ENCODE results near the gene TUSC2. TPM values are rescaled to one million over a fixed set of nuclear protein-coding genes. Genes with fewer than 3 reads are reported as not detected.

The TUSC2 gene
- total RNA-seq, 1 experiment from 2014 or later = 38.3 TPM

- CTCF ChIA-PET = interaction anchor here (0.8 kb wide), 1 partner anchor 20 kb away, joined by 3 read pairs; no protein-coding TSS in a partner anchor
- Histone ChIP-seq H3K27me3 (replicated peaks; ENCODE audit: control insufficient read depth, insufficient read depth, low read length) (no peaks in the 10 kb centered on the region), H3K4me3 (ENCODE audit: low read depth, low read length) (no peak overlapping the region), H3K4me1 (peaks cover 25% of the 10 kb centered on the region), H3K36me3 (ENCODE audit: control insufficient read depth, insufficient read depth, low read length) (peaks cover 1% of the 10 kb centered on the region; the same call in 1 of the 2 replicates), H3K9me3 (no peaks in the 10 kb centered on the region)
- intact Hi-C loops (cut with micrococcal nuclease; ENCODE audit: unreplicated experiment) = no loop called here
- Mint-ChIP-seq H3K4me1 (ENCODE audit: low read depth, unreplicated experiment) (peaks cover 4% of the 10 kb centered on the region), H3K4me3 (ENCODE audit: unreplicated experiment) (peak overlapping the region; percentile 92), H3K27me3 (ENCODE audit: insufficient read depth, unreplicated experiment) (no peaks in the 10 kb centered on the region), H3K9me3 (ENCODE audit: unreplicated experiment) (no peaks in the 10 kb centered on the region), H3K27ac (ENCODE audit: unreplicated experiment) (no peak overlapping the region), H3K36me3 (ENCODE audit: insufficient read depth, unreplicated experiment) (peaks cover 31% of the 10 kb centered on the region)
- DNase-seq = no peak
- TF ChIP-seq CTCF (IDR thresholded peaks at IDR 0.05; ENCODE audit: insufficient read depth in 1 of 2, low read depth in 1 of 2, low read length in 1 of 2, severe bottlenecking in 1 of 2, unreplicated experiment in 1 of 2) = no peak
- POLR2A ChIA-PET = interaction anchor here (1.0 kb wide), 1 partner anchor 20 kb away, joined by 3 read pairs; no protein-coding TSS in a partner anchor
- no TSS peak for BruUV-seq (replicated peaks)
Measured at GRCh38 chr3:50357481-50357880, 29.5 kb upstream of the TUSC2 start.

- no peak overlapping the region for H3K4me3 ChIP-seq (ENCODE audit: low read depth, low read length)
- no TSS peak for BruUV-seq (replicated peaks)
- Mint-ChIP-seq H3K27ac (ENCODE audit: unreplicated experiment) (no peak overlapping the region), H3K4me1 (ENCODE audit: low read depth, unreplicated experiment) (peaks cover 6% of the 10 kb centered on the region), H3K9me3 (ENCODE audit: unreplicated experiment) (no peaks in the 10 kb centered on the region), H3K27me3 (ENCODE audit: insufficient read depth, unreplicated experiment) (no peaks in the 10 kb centered on the region), H3K4me3 (ENCODE audit: unreplicated experiment) (no peak overlapping the region), H3K36me3 (ENCODE audit: insufficient read depth, unreplicated experiment) (peaks cover 31% of the 10 kb centered on the region)
- intact Hi-C loops (cut with micrococcal nuclease; ENCODE audit: unreplicated experiment) = no loop called here
- H3K36me3 ChIP-seq (ENCODE audit: control insufficient read depth, insufficient read depth, low read length) = peaks cover 1% of the 10 kb centered on the region; the same call in 1 of the 2 replicates
- no peaks in the 10 kb centered on the region for H3K27me3 ChIP-seq (replicated peaks; ENCODE audit: control insufficient read depth, insufficient read depth, low read length)
- no peak for DNase-seq
- H3K4me1 ChIP-seq = peaks cover 25% of the 10 kb centered on the region
- POLR2A ChIA-PET = interaction anchor here (1.2 kb wide), 1 partner anchor 20 kb away, joined by 3 read pairs; no protein-coding TSS in a partner anchor
- H3K9me3 ChIP-seq = no peaks in the 10 kb centered on the region
- CTCF ChIA-PET = interaction anchor here (0.8 kb wide), 1 partner anchor 19 kb away, joined by 3 read pairs; no protein-coding TSS in a partner anchor
- no peak for TF ChIP-seq CTCF (IDR thresholded peaks at IDR 0.05; ENCODE audit: insufficient read depth in 1 of 2, low read depth in 1 of 2, low read length in 1 of 2, severe bottlenecking in 1 of 2, unreplicated experiment in 1 of 2)
Measured at GRCh38 chr3:50356553-50356952, 28.5 kb upstream of the TUSC2 start.

GRCh38 chr3:50355829-50356552 lies 28.0 kb upstream of the TUSC2 start:
- Mint-ChIP-seq H3K27ac (ENCODE audit: unreplicated experiment) (no peak overlapping the region), H3K36me3 (ENCODE audit: insufficient read depth, unreplicated experiment) (peaks cover 35% of the 10 kb centered on the region), H3K9me3 (ENCODE audit: unreplicated experiment) (no peaks in the 10 kb centered on the region), H3K4me1 (ENCODE audit: low read depth, unreplicated experiment) (peaks cover 11% of the 10 kb centered on the region), H3K4me3 (ENCODE audit: unreplicated experiment) (no peak overlapping the region), H3K27me3 (ENCODE audit: insufficient read depth, unreplicated experiment) (no peaks in the 10 kb centered on the region)
- ChIA-PET CTCF (no interaction called here), POLR2A (interaction anchor here (1.2 kb wide), 1 partner anchor 19 kb away, joined by 3 read pairs; no protein-coding TSS in a partner anchor)
- Histone ChIP-seq H3K4me1 (peaks cover 25% of the 10 kb centered on the region), H3K4me3 (ENCODE audit: low read depth, low read length) (no peak overlapping the region), H3K27me3 (replicated peaks; ENCODE audit: control insufficient read depth, insufficient read depth, low read length) (no peaks in the 10 kb centered on the region), H3K9me3 (no peaks in the 10 kb centered on the region), H3K36me3 (ENCODE audit: control insufficient read depth, insufficient read depth, low read length) (peaks cover 1% of the 10 kb centered on the region; the same call in 1 of the 2 replicates)
- intact Hi-C loops (cut with micrococcal nuclease; ENCODE audit: unreplicated experiment) = no loop called here
- no peak for TF ChIP-seq CTCF (IDR thresholded peaks at IDR 0.05; ENCODE audit: insufficient read depth in 1 of 2, low read depth in 1 of 2, low read length in 1 of 2, severe bottlenecking in 1 of 2, unreplicated experiment in 1 of 2)
- no peak for DNase-seq
- no TSS peak for BruUV-seq (replicated peaks)
